Adrenal gland (tissue), 5 donors: ENCODE measurements around the gene CSRP1.

Source experiments
- CTCF ChIP-seq, 6 experiments: fragments of 450-650 bp in 4 of 6; fragments of 200-600 bp in 2 of 6; sonication (generic) in 1 of 6; IDR thresholded peaks; 1 replicate in 5 of 6; 2 replicates in 1 of 6; pipeline versions ENCODE4 v1.5.1 to v1.8.0; 2016 to 2021; ENCODE audit warnings: antibody characterized with exemption in 6 of 6, mild to moderate bottlenecking in 2 of 6, moderate library complexity in 1 of 6
- POLR2A ChIP-seq, 2 donors: fragments of 450-650 bp; IDR thresholded peaks; one replicate each; pipeline ENCODE4 v1.6.1; 2017; ENCODE audit warnings: antibody characterized with exemption in 2 of 2, mild to moderate bottlenecking in 2 of 2, moderate library complexity in 1 of 2
- donor health status: DM: no; HTN: no; CAD: no.

GRCh38 chr1:201525193-201525778, 18.4 kb upstream of the CSRP1 start:
- TF ChIP-seq CTCF (IDR thresholded peaks at IDR 0.05) = no peak
- no peak for TF ChIP-seq POLR2A (IDR thresholded peaks at IDR 0.05)
